Measurements from ENCODE around the gene FNDC8.
"Not testable (repeated sequence)": the region's sequence is repeated elsewhere in the genome, so short reads cannot be mapped to it uniquely, and the experiment has no call there.

FNDC8 gene

DNA sequence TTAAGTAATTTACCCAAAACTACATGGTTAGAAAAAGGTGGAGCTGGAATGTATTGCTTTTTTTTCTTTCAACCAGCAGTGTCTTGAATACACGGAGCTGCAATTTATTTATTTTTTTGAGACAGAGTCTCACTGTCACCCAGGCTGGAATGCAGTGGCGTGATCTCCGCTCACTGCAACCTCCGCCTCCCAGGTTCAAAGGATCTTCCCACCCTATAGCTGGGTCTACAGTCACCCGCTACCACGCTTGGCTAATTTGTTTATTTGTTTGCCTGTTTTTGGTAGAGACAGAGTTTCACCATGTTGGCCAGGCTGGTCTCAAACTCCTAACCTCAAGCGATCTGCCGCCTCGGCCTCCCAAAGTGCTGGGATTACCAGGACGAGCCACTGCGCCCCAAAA is 30.7 kb upstream of the FNDC8 start:
- not testable (repeated sequence) for H3K27me3 ChIP-seq (ENCODE audit: insufficient read depth, poor library complexity, severe bottlenecking); H3K27ac ChIP-seq (replicated peaks); DNase-seq (ENCODE audit: low read depth in 1 of 2, low spot score in 1 of 2)

DNA sequence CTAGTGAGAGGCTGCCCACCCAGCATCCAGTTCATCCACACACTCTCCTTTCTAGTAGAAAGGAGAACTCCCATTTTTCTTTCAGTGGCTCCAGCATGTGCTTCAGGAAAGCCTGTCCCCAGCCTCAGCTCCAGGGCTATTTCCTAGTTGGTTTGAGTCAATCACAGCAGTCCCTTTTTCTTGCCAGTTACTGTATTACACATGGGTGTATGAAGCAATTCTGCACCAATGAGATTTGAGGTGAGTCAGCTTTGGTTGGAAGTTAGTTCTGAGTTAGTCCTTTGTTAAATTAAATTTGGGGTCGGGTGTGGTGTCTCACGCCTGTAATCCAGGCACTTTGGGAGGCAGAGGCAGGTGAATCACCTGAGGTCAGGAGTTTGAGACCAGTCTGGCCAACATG is 26.5 kb upstream of the FNDC8 start:
- no peak for DNase-seq (ENCODE audit: low read depth in 1 of 2, low spot score in 1 of 2)
- Histone ChIP-seq H3K27me3 (ENCODE audit: insufficient read depth, poor library complexity, severe bottlenecking) (no peaks in the 10 kb centered on the region), H3K4me3 (replicated peaks; ENCODE audit: insufficient read depth, low read length) (no peak overlapping the region), H3K27ac (replicated peaks) (no peak overlapping the region)
- TF ChIP-seq POLR2AphosphoS5 (IDR thresholded peaks at IDR 0.05; ENCODE audit: low read depth) (no peak), GABPA (IDR thresholded peaks at IDR 0.05; ENCODE audit: low read depth) (no peak)
- TF ChIP-seq, protein P1, sequence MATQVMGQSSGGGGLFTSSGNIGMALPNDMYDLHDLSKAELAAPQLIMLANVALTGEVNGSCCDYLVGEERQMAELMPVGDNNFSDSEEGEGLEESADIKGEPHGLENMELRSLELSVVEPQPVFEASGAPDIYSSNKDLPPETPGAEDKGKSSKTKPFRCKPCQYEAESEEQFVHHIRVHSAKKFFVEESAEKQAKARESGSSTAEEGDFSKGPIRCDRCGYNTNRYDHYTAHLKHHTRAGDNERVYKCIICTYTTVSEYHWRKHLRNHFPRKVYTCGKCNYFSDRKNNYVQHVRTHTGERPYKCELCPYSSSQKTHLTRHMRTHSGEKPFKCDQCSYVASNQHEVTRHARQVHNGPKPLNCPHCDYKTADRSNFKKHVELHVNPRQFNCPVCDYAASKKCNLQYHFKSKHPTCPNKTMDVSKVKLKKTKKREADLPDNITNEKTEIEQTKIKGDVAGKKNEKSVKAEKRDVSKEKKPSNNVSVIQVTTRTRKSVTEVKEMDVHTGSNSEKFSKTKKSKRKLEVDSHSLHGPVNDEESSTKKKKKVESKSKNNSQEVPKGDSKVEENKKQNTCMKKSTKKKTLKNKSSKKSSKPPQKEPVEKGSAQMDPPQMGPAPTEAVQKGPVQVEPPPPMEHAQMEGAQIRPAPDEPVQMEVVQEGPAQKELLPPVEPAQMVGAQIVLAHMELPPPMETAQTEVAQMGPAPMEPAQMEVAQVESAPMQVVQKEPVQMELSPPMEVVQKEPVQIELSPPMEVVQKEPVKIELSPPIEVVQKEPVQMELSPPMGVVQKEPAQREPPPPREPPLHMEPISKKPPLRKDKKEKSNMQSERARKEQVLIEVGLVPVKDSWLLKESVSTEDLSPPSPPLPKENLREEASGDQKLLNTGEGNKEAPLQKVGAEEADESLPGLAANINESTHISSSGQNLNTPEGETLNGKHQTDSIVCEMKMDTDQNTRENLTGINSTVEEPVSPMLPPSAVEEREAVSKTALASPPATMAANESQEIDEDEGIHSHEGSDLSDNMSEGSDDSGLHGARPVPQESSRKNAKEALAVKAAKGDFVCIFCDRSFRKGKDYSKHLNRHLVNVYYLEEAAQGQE (IDR thresholded peaks at IDR 0.05; ENCODE audit: insufficient replicate concordance, low read depth) = no peak

More for the DNA sequence above, 30.7 kb upstream of the FNDC8 start:
- H3K4me3 ChIP-seq (replicated peaks; ENCODE audit: insufficient read depth, low read length) = not testable (repeated sequence)

DNA sequence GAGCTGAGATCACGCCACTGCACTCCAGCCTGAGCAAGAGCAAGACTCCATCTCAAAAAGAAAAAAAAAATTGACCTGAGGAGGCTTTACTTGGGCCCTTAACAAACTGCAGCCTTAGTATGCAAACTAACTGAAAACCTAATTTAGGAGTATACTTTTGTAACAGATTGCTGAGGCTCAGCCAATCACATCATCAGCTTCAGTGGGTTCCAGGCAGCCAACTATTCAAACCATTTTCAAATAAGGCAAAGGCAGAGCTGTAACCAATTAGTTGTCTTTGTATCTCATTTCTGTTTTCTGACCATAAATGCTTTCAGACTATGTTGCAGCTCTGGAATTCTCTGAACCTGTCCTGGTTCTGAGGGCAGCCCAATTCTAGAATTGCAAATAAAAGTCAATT is 25.7 kb upstream of the FNDC8 start:
- no peak for DNase-seq (ENCODE audit: low read depth in 1 of 2, low spot score in 1 of 2)
- H3K27ac ChIP-seq (replicated peaks) = no peak overlapping the region
- TF ChIP-seq POLR2AphosphoS5 (IDR thresholded peaks at IDR 0.05; ENCODE audit: low read depth) = no peak
- TF ChIP-seq SPI1 (IDR thresholded peaks at IDR 0.05; ENCODE audit: borderline replicate concordance, low read depth) = no peak
- TF ChIP-seq, protein P1 (IDR thresholded peaks at IDR 0.05; ENCODE audit: insufficient replicate concordance, low read depth) = no peak
- no peaks in the 10 kb centered on the region for H3K27me3 ChIP-seq (ENCODE audit: insufficient read depth, poor library complexity, severe bottlenecking)
- no peak overlapping the region for H3K4me3 ChIP-seq (replicated peaks; ENCODE audit: insufficient read depth, low read length)

DNA sequence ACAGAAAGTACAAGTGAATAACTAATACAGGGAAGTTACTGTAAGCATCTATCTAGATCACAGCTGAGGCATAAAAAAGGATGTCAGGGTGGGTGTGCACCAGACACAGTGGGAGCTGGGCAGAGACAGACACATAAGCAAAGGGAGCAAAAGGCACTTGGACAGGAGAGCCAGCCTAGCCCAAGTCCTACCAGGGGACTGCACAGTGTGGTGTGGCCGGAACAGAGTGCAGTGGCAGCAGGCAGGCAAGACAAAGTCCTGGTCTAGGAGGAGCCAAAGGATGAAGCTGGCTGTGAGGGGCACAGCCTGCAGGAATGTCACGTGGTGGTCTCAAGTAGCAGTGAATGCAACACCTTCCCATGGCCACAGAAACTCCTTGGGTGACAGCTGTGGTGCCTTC is 23.6 kb upstream of the FNDC8 start:
- no peak for DNase-seq (ENCODE audit: low read depth in 1 of 2, low spot score in 1 of 2)
- no peak overlapping the region for H3K27ac ChIP-seq (replicated peaks)
- no peak for TF ChIP-seq GABPA (IDR thresholded peaks at IDR 0.05; ENCODE audit: low read depth)
- no peak for TF ChIP-seq POLR2AphosphoS5 (IDR thresholded peaks at IDR 0.05; ENCODE audit: low read depth)
- TF ChIP-seq, protein P1 (IDR thresholded peaks at IDR 0.05; ENCODE audit: insufficient replicate concordance, low read depth) = no peak
- no peaks in the 10 kb centered on the region for H3K27me3 ChIP-seq (ENCODE audit: insufficient read depth, poor library complexity, severe bottlenecking)
- H3K4me3 ChIP-seq (replicated peaks; ENCODE audit: insufficient read depth, low read length) = no peak overlapping the region

DNA sequence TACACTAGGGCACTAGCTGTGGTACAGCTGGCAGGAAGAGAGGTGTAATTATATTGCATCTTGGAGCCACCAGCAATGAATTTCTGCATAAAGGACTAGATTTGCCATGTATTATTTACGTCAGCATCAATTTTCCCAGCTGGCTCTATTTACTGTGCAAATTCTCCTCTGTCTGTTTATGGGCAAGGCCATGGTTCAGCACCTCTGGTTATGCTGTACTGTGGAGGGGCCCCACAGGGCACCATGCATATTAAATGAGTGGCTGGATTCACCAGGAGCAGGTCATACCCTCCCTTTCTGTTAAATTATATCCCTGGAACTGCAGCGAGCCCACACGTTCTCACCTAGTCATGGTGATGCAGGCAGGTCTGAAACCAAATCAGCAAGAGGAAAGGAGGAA is 21.5 kb upstream of the FNDC8 start:
- DNase-seq (ENCODE audit: low read depth in 1 of 2, low spot score in 1 of 2) = no peak
- Histone ChIP-seq H3K27ac (replicated peaks) (no peak overlapping the region), H3K4me3 (replicated peaks; ENCODE audit: insufficient read depth, low read length) (no peak overlapping the region), H3K27me3 (ENCODE audit: insufficient read depth, poor library complexity, severe bottlenecking) (no peaks in the 10 kb centered on the region)
- TF ChIP-seq GABPA (IDR thresholded peaks at IDR 0.05; ENCODE audit: low read depth) (no peak), SPI1 (IDR thresholded peaks at IDR 0.05; ENCODE audit: borderline replicate concordance, low read depth) (no peak), POLR2AphosphoS5 (IDR thresholded peaks at IDR 0.05; ENCODE audit: low read depth) (no peak)
- TF ChIP-seq, protein P2, sequence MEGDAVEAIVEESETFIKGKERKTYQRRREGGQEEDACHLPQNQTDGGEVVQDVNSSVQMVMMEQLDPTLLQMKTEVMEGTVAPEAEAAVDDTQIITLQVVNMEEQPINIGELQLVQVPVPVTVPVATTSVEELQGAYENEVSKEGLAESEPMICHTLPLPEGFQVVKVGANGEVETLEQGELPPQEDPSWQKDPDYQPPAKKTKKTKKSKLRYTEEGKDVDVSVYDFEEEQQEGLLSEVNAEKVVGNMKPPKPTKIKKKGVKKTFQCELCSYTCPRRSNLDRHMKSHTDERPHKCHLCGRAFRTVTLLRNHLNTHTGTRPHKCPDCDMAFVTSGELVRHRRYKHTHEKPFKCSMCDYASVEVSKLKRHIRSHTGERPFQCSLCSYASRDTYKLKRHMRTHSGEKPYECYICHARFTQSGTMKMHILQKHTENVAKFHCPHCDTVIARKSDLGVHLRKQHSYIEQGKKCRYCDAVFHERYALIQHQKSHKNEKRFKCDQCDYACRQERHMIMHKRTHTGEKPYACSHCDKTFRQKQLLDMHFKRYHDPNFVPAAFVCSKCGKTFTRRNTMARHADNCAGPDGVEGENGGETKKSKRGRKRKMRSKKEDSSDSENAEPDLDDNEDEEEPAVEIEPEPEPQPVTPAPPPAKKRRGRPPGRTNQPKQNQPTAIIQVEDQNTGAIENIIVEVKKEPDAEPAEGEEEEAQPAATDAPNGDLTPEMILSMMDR (IDR thresholded peaks at IDR 0.05; ENCODE audit: insufficient read depth, low read length) = no peak
- TF ChIP-seq, protein P1 (IDR thresholded peaks at IDR 0.05; ENCODE audit: insufficient replicate concordance, low read depth) = no peak

Measured in HL-60 (cell line).